Naive thymus-derived CD8-positive, alpha-beta T cell (primary cell): ENCODE measurements around the gene SIRPB2. TPM values are rescaled to one million over a fixed set of nuclear protein-coding genes. Genes with fewer than 3 reads are reported as not detected.
A peak's percentile ranks its signal among the peaks of the same experiment; 100 is the strongest.

Experiments used
- ATAC-seq, 2 donors: fragments of 150-1000 bp; cut with Tn5 transposase in 1 of 2; sonication (Bioruptor Pico), chemical (Tn5 transposase) in 1 of 2; 1 replicate in 1 of 2; 2 replicates in 1 of 2; pipeline ENCODE4 v1.10.0; 2021; ENCODE audit warnings: mild to moderate bottlenecking in 2 of 2, moderate library complexity in 2 of 2
- POLR2A ChIA-PET: fragments of 350-600 bp; sonication (Branson Sonifier 250); formaldehyde crosslinking; loops from one replicate; lab custom pipeline; 2021; ENCODE audit warnings: antibody characterized with exemption; lab: Charles Lee
- DNase-seq, 10 donors: peaks; one replicate each; pipeline versions ENCODE4 v3.0.0 to v3.0.0-alpha.2; 2020 to 2022
- H3K27ac Mint-ChIP-seq, 10 donors: one replicate each; pipeline ENCODE4 v1.8.0; 2020 to 2022; ENCODE audit warnings: mild to moderate bottlenecking in 10 of 10, mixed read lengths in 10 of 10, moderate library complexity in 4 of 10, inconsistent platforms in 1 of 10
- H3K27me3 Mint-ChIP-seq, 5 donors: one replicate each; pipeline ENCODE4 v1.8.0; 2021 to 2022; ENCODE audit warnings: mixed read lengths in 5 of 5
- H3K36me3 Mint-ChIP-seq, 3 donors: one replicate each; pipeline ENCODE4 v1.8.0; 2020 to 2022; ENCODE audit warnings: mixed read lengths in 3 of 3, mild to moderate bottlenecking in 2 of 3, inconsistent platforms in 1 of 3
- H3K4me1 Mint-ChIP-seq, 4 donors: one replicate each; pipeline ENCODE4 v1.8.0; 2021 to 2022; ENCODE audit warnings: mixed read lengths in 4 of 4
- H3K4me3 Mint-ChIP-seq, 10 donors: one replicate each; pipeline ENCODE4 v1.8.0; 2020 to 2022; ENCODE audit warnings: mild to moderate bottlenecking in 10 of 10, mixed read lengths in 10 of 10, moderate library complexity in 6 of 10, inconsistent platforms in 1 of 10
- H3K9me3 Mint-ChIP-seq, 9 donors: one replicate each; pipeline ENCODE4 v1.8.0; 2020 to 2022; ENCODE audit warnings: mixed read lengths in 9 of 9, mild to moderate bottlenecking in 3 of 9, inconsistent platforms in 1 of 9, moderate library complexity in 1 of 9
- polyA plus RNA-seq, 3 donors: library from polyadenylated mRNA; unstranded; fragments of 300-500 nt; fragmentation: Illumina TruSeq; gene quantifications; one replicate each; pipeline ENCODE4 v1.2.3, GENCODE V29; 2021
- total RNA-seq, 8 experiments: library from RNA in 2 of 8; stranded (reverse) in 2 of 8; gene quantifications; one replicate each; pipeline ENCODE4 v1.2.3 and lab custom pipeline; 2021 to 2026

The SIRPB2 gene
- total RNA-seq, result not detected
- polyA plus RNA-seq, result not detected
- total RNA-seq (lab: John Stamatoyannopoulos, UW), result 0 reads per million in 6 experiments

DNA sequence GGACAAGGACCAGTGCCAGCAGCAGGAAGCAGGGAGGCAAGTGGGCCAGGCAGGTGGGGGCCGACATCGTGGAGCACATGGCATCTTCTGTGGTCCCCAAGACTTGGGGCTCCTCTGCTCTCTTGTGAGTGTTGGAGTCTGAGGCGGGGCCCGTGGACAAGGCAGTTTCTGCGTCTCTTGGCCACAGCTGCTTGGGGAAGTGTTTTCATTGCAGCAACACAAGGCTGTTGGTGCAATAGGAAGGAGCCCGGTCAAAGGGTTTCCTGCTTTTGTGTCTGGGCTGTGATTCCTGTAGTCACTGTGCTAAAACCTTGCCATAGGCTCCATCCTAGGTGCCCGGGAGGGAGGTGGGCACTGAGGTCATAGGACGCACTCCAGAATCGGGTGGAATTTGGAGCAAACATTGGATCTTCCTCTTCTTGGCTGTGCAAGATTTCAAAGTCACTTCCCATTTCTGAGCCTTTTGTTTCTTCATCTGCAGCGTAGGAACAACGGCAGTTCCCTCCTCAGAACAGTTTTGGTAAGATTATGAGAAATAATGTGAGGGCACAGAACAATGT, at the start of gene SIRPB2:
SIRPB2 (minus strand) TSS at position 140 of the 560 bp plus-strand sequence; CDS start at position 79, 61 bp downstream.
- no peaks in the 10 kb centered on the region for H3K36me3 Mint-ChIP-seq
- peaks cover 8 to 32% (median 12%) of the 10 kb centered on the region in 5 donors for H3K27me3 Mint-ChIP-seq
- ATAC-seq, result no peak
- POLR2A ChIA-PET, result no interaction called here
- H3K9me3 Mint-ChIP-seq, result no peaks in the 10 kb centered on the region
- peak within 1 kb of the TSS in 1 of 10 donors; percentile 24 for H3K27ac Mint-ChIP-seq
- no peak for DNase-seq
- H3K4me1 Mint-ChIP-seq, result peaks cover 0 to 36% (median 13%) of the 10 kb centered on the region in 4 donors
- peak within 1 kb of the TSS in 1 of 10 donors; percentile 54 for H3K4me3 Mint-ChIP-seq

DNA sequence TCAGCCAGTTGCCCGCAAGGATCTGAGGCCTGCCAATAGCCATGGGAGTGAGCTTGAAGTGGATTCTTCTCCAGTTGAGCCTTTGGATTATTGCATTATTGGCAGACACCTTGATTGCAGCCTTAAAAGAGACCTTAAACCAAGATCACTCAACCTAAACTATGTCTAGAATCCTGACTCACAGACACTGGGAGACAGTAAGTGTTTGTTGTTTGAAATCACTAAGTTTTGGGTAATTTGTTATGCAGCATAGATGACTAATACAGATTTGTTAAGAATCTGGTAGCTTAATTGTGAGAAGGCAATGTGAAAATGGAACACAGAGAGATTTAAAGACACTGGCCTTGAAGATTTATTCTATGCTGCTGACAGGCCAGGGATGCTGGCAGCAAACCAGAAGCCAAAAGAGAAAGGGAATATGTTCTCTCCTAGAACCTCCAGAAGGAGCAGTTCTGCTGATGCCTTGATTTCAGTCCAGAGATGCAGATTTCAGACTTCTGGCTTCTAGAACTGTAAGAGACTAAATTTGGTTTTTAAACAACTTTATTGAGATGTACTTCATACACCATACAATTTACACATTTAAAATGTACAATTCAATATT, 48.7 kb upstream of the SIRPB2 start:
- H3K27ac Mint-ChIP-seq, result peak overlapping the region in 1 of 10 donors; percentile 0
- no peak overlapping the region for H3K4me3 Mint-ChIP-seq
- H3K27me3 Mint-ChIP-seq, result no peaks in the 10 kb centered on the region
- peaks cover 0 to 13% (median 5%) of the 10 kb centered on the region in 3 donors for H3K36me3 Mint-ChIP-seq
- POLR2A ChIA-PET, result no interaction called here
- peaks cover 2 to 29% (median 12%) of the 10 kb centered on the region in 9 donors for H3K9me3 Mint-ChIP-seq
- H3K4me1 Mint-ChIP-seq, result peaks cover 4 to 39% (median 13%) of the 10 kb centered on the region in 4 donors
- DNase-seq, result no peak
- ATAC-seq, result no peak

DNA sequence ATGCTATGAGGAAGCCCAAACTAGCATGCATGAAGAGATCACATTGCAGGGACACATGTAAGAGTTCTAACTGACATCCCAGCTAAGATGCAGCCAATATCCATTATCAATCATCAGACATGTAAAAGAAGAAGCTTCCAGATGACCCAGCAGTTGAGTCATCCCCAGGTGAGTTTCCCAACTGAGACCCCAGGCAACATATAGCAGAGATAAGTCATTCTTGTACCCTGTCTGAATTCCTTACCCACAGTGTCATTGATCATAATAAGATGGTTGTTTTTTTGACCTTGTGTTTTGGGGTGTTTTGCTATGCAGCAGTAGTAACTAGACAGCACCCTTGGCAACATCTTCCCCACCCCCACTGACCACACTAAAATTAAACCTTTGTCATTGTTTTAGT, 47.4 kb upstream of the SIRPB2 start:
- ATAC-seq, result no peak
- Mint-ChIP-seq H3K4me1 (peaks cover 4 to 39% (median 13%) of the 10 kb centered on the region in 4 donors), H3K27ac (peak overlapping the region in 2 of 10 donors; percentile 61 to 70), H3K27me3 (no peaks in the 10 kb centered on the region), H3K36me3 (peaks cover 0 to 9% (median 4%) of the 10 kb centered on the region in 3 donors), H3K9me3 (peaks cover 0 to 25% (median 7%) of the 10 kb centered on the region in 9 donors), H3K4me3 (no peak overlapping the region)
- no peak for DNase-seq
- POLR2A ChIA-PET, result no interaction called here

DNA sequence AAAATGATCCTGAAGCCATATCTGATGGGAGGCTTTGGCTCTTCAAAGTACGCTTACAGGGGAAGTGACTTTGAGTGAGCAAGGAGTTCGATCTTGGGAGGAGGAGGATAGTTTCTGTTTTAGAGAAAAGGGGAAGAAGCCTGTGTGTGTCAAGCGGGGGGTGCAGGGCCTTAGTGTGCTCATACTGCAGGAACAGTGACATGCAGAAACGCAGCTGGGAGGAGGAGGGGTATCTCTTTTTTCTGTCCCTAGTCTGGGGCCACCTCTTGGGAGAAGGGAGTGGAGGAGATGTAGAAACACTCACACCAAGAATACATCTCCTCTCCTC, 46.5 kb upstream of the SIRPB2 start:
- Mint-ChIP-seq H3K36me3 (peaks cover 0 to 6% (median 4%) of the 10 kb centered on the region in 3 donors), H3K27me3 (no peaks in the 10 kb centered on the region), H3K27ac (peak overlapping the region in 3 of 10 donors; percentile 41 to 57 (median 51)), H3K4me3 (peak overlapping the region in 2 of 10 donors; percentile 6 to 33), H3K9me3 (peaks cover 0 to 19% (median 7%) of the 10 kb centered on the region in 9 donors), H3K4me1 (peaks cover 4 to 39% (median 13%) of the 10 kb centered on the region in 4 donors)
- POLR2A ChIA-PET, result no interaction called here
- DNase-seq (no peak), ATAC-seq (no peak)

DNA sequence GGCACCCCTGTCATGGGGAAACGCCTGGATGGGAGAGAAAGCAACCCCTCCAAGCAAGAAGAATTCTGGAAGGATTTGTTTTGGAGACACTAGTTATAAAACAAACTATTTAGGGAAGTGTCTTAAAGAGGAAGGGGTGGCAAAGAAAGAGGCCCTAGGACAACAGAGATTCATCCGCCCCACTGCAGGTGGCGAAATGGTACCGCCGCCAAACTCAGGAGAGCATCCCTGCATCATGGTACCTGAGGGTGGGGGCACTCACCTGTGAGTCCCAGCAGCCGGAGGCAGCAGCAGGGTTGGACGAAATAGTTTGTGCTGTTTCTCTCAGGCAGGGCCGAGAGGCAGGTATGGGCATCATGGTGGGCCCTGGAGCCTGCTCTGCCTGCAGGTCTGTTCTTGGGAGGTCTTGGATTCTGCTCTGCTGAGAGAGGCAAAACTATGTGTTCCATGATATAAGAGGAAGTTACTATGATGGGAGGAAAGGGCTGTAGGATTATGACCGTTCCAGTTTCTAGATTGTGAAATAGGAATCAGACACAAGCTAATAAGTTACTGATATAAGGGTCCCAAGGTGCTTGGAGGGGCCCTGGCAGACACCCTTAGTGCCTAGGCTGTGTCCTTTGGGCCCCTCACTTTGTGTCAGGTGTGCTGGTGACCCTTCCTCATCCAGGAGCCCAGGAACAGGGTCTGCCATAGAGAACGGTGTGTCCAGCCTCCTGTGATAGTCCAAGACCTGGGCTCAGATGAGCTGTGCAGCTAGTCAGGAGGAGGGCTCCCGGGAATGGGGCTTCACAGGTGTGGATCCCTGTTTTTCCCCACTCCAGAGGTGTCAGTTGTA, 45.9 kb upstream of the SIRPB2 start:
- no peaks in the 10 kb centered on the region for H3K27me3 Mint-ChIP-seq
- DNase-seq, result no peak
- H3K4me3 Mint-ChIP-seq, result peak overlapping the region in 2 of 10 donors; percentile 6 to 33
- peaks cover 0 to 19% (median 7%) of the 10 kb centered on the region in 9 donors for H3K9me3 Mint-ChIP-seq
- H3K4me1 Mint-ChIP-seq, result peaks cover 4 to 39% (median 13%) of the 10 kb centered on the region in 4 donors
- POLR2A ChIA-PET, result no interaction called here
- no peak for ATAC-seq
- H3K27ac Mint-ChIP-seq, result peak overlapping the region in 5 of 10 donors; percentile 41 to 82 (median 53)
- H3K36me3 Mint-ChIP-seq, result peaks cover 0 to 6% (median 4%) of the 10 kb centered on the region in 3 donors

DNA sequence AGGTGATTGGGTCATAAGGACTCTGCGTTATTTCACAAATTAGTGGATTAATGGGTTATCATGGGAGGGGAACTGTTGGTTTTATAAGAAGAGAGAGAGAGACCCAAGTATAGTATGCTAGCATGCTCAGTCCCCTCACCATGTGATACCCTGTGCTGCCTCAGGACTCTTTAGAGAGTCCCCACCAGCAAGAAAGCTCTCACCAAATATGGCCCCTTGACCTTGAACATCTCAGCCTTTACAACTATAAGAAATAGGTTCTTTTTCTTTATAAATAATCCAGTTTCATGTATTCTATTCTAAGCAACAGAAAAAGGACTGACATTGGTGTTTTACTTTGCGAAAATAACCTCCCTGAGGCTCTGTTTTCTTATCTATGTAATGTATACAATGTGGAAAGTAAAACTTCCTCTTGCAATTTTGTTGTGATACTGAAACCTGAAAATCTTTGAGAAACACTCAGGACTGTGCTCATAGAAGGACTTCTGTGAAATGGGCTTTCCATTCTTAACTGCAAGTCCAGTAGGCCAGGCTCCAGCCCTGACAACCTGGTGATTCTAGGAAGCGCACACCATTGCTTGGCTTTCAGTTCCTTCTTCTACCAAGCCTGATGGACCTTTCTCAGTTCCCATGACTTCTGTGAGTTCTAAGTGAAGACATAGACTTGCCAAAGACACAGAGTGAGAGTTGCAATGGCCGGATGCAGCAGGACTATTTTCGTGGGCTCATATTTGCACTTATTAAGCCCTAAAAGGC, 44.4 kb upstream of the SIRPB2 start:
- Mint-ChIP-seq H3K36me3 (peaks cover 0 to 4% (median 3%) of the 10 kb centered on the region in 3 donors), H3K4me1 (peaks cover 4 to 39% (median 13%) of the 10 kb centered on the region in 4 donors), H3K27me3 (no peaks in the 10 kb centered on the region), H3K27ac (peak overlapping the region in 1 of 10 donors; percentile 53), H3K4me3 (no peak overlapping the region), H3K9me3 (peaks cover 0 to 9% (median 1%) of the 10 kb centered on the region in 9 donors)
- POLR2A ChIA-PET, result no interaction called here
- no peak for DNase-seq
- no peak for ATAC-seq

DNA sequence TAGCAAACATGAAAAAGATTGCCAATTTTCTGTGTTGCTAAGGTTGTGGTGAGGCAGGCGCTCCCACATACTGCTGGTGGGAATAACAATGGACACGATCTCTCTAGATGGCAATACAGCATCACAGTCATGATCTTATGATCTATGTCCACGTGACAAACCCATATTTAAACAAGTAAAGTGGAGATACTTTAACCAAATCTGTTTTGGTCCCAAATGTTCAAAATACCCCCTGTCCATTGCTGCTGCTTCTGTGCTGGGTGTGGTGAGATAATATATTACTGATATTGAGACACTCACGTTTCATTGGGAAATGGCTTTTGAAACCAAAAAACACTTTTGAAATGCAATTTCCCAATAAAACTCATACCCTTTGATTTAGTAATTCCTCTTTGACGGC, 43.3 kb upstream of the SIRPB2 start:
- POLR2A ChIA-PET, result no interaction called here
- H3K36me3 Mint-ChIP-seq, result no peaks in the 10 kb centered on the region
- H3K4me3 Mint-ChIP-seq, result no peak overlapping the region
- H3K9me3 Mint-ChIP-seq, result peaks cover 0 to 2% (median 0%) of the 10 kb centered on the region in 9 donors
- H3K27ac Mint-ChIP-seq, result no peak overlapping the region
- no peak for DNase-seq
- no peaks in the 10 kb centered on the region for H3K27me3 Mint-ChIP-seq
- no peak for ATAC-seq
- H3K4me1 Mint-ChIP-seq, result peaks cover 4 to 39% (median 14%) of the 10 kb centered on the region in 4 donors

DNA sequence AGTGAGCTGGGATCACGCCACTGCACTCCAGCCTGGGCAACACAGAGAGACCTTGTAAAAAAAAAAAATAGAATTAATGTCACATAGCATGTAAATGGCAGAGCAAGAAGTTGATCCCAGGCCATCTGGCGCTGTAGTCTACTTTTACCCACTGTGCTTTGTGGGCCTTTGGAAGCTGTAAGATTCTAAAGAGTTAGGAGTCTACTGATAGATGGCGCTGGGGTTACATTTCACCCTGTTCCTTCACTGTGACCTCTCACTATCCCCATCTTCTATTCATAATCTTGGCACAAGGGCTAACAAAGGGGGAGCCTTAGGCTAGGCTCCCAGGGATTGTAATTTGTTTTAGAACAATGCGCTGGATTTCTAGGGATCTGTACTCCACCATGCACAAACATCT, 41.8 kb upstream of the SIRPB2 start:
- H3K27ac Mint-ChIP-seq, result no peak overlapping the region
- POLR2A ChIA-PET, result no interaction called here
- H3K4me1 Mint-ChIP-seq, result peaks cover 4 to 30% (median 9%) of the 10 kb centered on the region in 4 donors
- ATAC-seq, result peak; percentile 39 to 50
- H3K9me3 Mint-ChIP-seq, result peaks cover 0 to 6% (median 0%) of the 10 kb centered on the region in 9 donors
- DNase-seq, result peak in 2 of 10 donors; percentile 5 to 23
- no peaks in the 10 kb centered on the region for H3K36me3 Mint-ChIP-seq
- no peaks in the 10 kb centered on the region for H3K27me3 Mint-ChIP-seq
- no peak overlapping the region for H3K4me3 Mint-ChIP-seq

DNA sequence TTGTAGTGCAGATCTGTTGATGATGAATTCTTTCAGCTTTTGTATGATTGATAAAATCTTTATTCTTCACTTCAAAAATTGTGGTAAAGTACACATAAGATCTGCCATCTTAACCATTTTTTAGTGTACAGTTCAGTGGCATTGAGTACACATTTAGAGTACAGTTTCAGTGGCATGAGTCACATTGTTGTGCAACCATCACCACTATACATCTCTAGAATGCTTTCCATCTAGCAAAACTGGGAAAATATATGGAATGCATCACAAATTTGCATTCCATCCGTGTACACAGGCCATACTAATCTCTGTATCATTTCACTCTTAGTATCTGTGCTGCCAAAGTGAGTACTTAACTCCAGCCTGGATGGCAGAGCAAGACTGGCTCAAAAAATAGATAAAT, 37.6 kb upstream of the SIRPB2 start:
- Mint-ChIP-seq H3K4me1 (peaks cover 2 to 8% (median 5%) of the 10 kb centered on the region in 4 donors), H3K36me3 (peaks cover 0 to 13% (median 3%) of the 10 kb centered on the region in 3 donors), H3K27ac (no peak overlapping the region), H3K4me3 (no peak overlapping the region), H3K9me3 (peaks cover 0 to 21% (median 3%) of the 10 kb centered on the region in 9 donors), H3K27me3 (no peaks in the 10 kb centered on the region)
- ATAC-seq, result no peak
- POLR2A ChIA-PET, result no interaction called here
- no peak for DNase-seq

DNA sequence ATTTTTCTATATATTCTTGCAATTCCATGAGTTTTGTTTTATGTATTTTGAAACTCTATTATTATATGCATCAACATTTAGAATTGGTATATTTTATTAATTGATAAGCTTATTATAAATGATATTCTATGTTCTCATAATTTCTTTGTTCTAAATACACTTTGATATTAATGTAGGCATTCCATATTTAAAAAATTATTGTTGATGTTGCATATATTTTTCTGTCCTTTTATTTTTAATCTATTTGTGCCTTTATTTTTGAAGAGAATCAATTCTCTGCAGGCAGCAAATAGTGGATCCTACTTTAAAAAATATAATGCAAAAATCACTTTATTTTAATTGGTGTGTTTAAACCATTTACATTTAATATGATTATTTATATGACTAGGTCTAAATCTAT, 36.7 kb upstream of the SIRPB2 start:
- Mint-ChIP-seq H3K27me3 (no peaks in the 10 kb centered on the region), H3K27ac (no peak overlapping the region), H3K4me1 (peaks cover 2 to 14% (median 5%) of the 10 kb centered on the region in 4 donors), H3K9me3 (peaks cover 0 to 21% (median 3%) of the 10 kb centered on the region in 9 donors), H3K36me3 (peaks cover 0 to 13% (median 3%) of the 10 kb centered on the region in 3 donors), H3K4me3 (no peak overlapping the region)
- ATAC-seq, result no peak
- POLR2A ChIA-PET, result no interaction called here
- no peak for DNase-seq

DNA sequence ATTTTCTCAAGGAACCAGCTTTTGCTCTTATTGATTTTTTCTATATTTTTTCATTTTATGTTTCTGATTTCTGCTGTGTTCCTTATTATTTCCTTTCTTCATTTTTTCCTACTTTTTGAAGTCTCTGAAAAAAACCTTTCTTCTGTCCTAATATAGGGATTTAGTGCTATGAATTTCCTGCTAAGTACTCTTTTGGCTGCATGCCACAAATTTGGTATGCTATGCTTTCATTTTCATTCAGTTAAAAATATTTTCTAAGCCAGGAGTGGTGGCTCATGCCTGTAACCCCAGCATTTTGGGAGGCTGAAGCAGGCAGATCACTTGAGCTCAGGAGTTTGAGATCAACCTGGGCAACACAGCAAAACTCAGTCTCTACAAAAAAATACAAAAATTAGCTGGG, 35.7 kb upstream of the SIRPB2 start:
- POLR2A ChIA-PET, result no interaction called here
- no peak for ATAC-seq
- Mint-ChIP-seq H3K4me3 (no peak overlapping the region), H3K27ac (no peak overlapping the region), H3K36me3 (peaks cover 0 to 13% (median 3%) of the 10 kb centered on the region in 3 donors), H3K9me3 (peaks cover 0 to 21% (median 3%) of the 10 kb centered on the region in 9 donors), H3K27me3 (peaks cover 0 to 2% (median 0%) of the 10 kb centered on the region in 5 donors), H3K4me1 (peaks cover 2 to 14% (median 5%) of the 10 kb centered on the region in 4 donors)
- no peak for DNase-seq

DNA sequence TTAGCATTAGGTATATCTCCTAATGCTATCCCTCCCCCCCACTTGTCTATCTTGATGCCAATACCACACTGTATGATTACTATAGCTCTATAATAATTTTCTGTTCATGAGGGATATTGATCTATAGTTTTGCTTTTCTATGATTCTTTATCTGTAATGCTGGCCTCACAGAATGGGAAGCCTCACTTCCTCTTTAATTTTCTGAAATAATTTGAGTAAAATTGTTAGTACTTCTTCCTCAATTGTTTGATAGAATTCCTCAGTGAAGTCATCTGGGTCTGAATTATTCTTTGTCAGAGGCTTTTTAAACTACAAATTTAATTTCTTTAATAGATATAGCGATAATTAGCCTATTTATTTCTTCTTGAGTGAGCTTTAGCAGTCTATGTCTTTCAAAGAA, 35.1 kb upstream of the SIRPB2 start:
- peaks cover 0 to 21% (median 3%) of the 10 kb centered on the region in 9 donors for H3K9me3 Mint-ChIP-seq
- H3K4me3 Mint-ChIP-seq, result no peak overlapping the region
- no peak overlapping the region for H3K27ac Mint-ChIP-seq
- DNase-seq (no peak), ATAC-seq (no peak)
- peaks cover 2 to 14% (median 5%) of the 10 kb centered on the region in 4 donors for H3K4me1 Mint-ChIP-seq
- peaks cover 0 to 13% (median 3%) of the 10 kb centered on the region in 3 donors for H3K36me3 Mint-ChIP-seq
- H3K27me3 Mint-ChIP-seq, result peaks cover 0 to 3% (median 0%) of the 10 kb centered on the region in 5 donors
- POLR2A ChIA-PET, result no interaction called here
